SHP77 treated with DMSO at 0.1 percent for 48 hours (cell line): ENCODE measurements around the gene FOXL1.

Experiments used
- DNase-seq: peaks from one replicate; lab custom pipeline; 2025; lab: John Stamatoyannopoulos, UW

Gene FOXL1

GRCh38 chr16:86568677-86569623 lies 9.4 kb upstream of the FOXL1 start:
- no peak for DNase-seq

- DNase-seq = no peak
Measured at GRCh38 chr16:86569701-86570447, 8.5 kb upstream of the FOXL1 start.

- DNase-seq = no peak
Measured at GRCh38 chr16:86570558-86571529, 7.5 kb upstream of the FOXL1 start.

GRCh38 chr16:86571530-86571915 lies 6.8 kb upstream of the FOXL1 start:
- DNase-seq = no peak

- no peak for DNase-seq
Measured at GRCh38 chr16:86572041-86572521, 6.3 kb upstream of the FOXL1 start.

GRCh38 chr16:86572606-86573005 lies 5.7 kb upstream of the FOXL1 start:
- DNase-seq = no peak

- DNase-seq = no peak
Measured at GRCh38 chr16:86573215-86573614, 5.1 kb upstream of the FOXL1 start.

GRCh38 chr16:86573646-86574508 lies 4.5 kb upstream of the FOXL1 start:
- DNase-seq = no peak

GRCh38 chr16:86574646-86575045 lies 3.7 kb upstream of the FOXL1 start:
- no peak for DNase-seq

- DNase-seq = no peak
Measured at GRCh38 chr16:86575095-86575685, 3.2 kb upstream of the FOXL1 start.

- DNase-seq = no peak
Measured at GRCh38 chr16:86575754-86576557, 2.4 kb upstream of the FOXL1 start.

GRCh38 chr16:86576591-86577313 lies 1.6 kb upstream of the FOXL1 start:
- DNase-seq = no peak

GRCh38 chr16:86577314-86577971 lies 906 bp upstream of the FOXL1 start:
- DNase-seq = no peak

GRCh38 chr16:86578611-86579267 lies 390 bp downstream of the FOXL1 start:
- DNase-seq = no peak

GRCh38 chr16:86579268-86580062 lies 1.1 kb downstream of the FOXL1 start:
- DNase-seq = no peak

GRCh38 chr16:86580063-86580790 lies 1.9 kb downstream of the FOXL1 start:
- DNase-seq = no peak
